Vagina (tissue), 2 donors: Measurements from ENCODE around the gene ARHGAP26. TPM values are rescaled to one million over a fixed set of nuclear protein-coding genes. Genes with fewer than 3 reads are reported as not detected.

Source experiments
- DNase-seq, 2 donors: peaks; one replicate each; pipeline ENCODE4 v3.0.0-alpha.2; 2017; ENCODE audit errors: extremely low spot score in 2 of 2
- H3K27ac ChIP-seq: fragments of 200-600 bp; sonication (generic); one replicate; pipeline ENCODE4 v1.5.1; 2019
- H3K27me3 ChIP-seq: fragments of 200-600 bp; sonication (generic); one replicate; pipeline ENCODE4 v1.5.1; 2019
- H3K36me3 ChIP-seq, 2 donors: fragments of 200-600 bp; sonication (generic); one replicate each; pipeline ENCODE4 v1.5.1; 2017 to 2019
- H3K4me1 ChIP-seq: fragments of 200-600 bp; sonication (generic); one replicate; pipeline ENCODE4 v1.5.1; 2019
- H3K4me3 ChIP-seq, 2 donors: fragments of 200-600 bp; sonication (generic); 1 replicate in 1 of 2; 2 replicates in 1 of 2; pipeline ENCODE4 v1.5.1; 2016 to 2019
- H3K9me3 ChIP-seq: fragments of 200-600 bp; sonication (generic); one replicate; pipeline ENCODE4 v1.5.1; 2019
- POLR2A ChIP-seq, 2 donors: fragments of 450-650 bp; IDR thresholded peaks; one replicate each; pipeline ENCODE4 v1.6.1; 2017; ENCODE audit warnings: antibody characterized with exemption in 2 of 2, mild to moderate bottlenecking in 2 of 2, moderate library complexity in 2 of 2
- POLR2AphosphoS5 ChIP-seq, 2 donors: sonication (generic); formaldehyde crosslinking; IDR thresholded peaks; one replicate each; pipeline ENCODE4 v1.9.0; 2017; ENCODE audit warnings: antibody characterized with exemption in 2 of 2, mild to moderate bottlenecking in 2 of 2, low read depth in 1 of 2; ENCODE audit not compliant: insufficient read depth in 1 of 2
- intact Hi-C: fragments of 100-400 bp; cut with DNase I; formaldehyde crosslinking; loops from one replicate; pipeline ENCODE4 v1.15.1; 2023
- total RNA-seq: library from RNA; depleted of rRNA; stranded (reverse); fragments of >200 nt; gene quantifications from one replicate; pipeline ENCODE4 v1.2.3, GENCODE V29; 2016
- TF ChIP-seq, protein P1 (sequence below), 3 experiments: fragments of 450-650 bp in 2 of 3; fragments of 200-600 bp in 1 of 3; sonication (generic) in 1 of 3; IDR thresholded peaks; one replicate each; pipeline ENCODE4 v1.5.1; 2017 to 2019; ENCODE audit warnings: antibody characterized with exemption in 3 of 3, mild to moderate bottlenecking in 2 of 3, moderate library complexity in 2 of 3

Gene ARHGAP26
- total RNA-seq, 1 donor from 2014 or later = 42.5 TPM

DNA sequence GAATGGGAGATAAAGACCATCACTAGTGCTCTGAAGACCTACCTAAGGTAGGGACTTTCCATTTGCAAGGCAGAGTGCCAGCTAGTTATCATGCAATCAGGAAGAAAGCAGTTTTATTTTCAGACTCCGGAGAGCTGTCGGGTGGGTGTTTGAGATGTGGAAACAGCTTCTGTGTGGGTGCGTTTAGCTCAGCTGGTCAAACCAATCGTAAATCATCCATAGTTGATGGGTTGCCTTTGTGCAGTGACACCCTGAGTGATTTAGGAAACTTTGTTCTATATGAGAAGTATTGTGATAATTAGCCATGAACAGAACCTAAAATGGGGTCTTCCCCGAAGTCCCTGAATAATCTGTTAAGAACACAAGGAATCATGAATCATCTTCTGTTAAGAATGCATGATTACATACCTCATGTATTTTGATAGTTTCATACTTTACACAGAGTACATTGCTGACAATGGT is 284.3 kb downstream of the ARHGAP26 start:
- no peaks in the 10 kb centered on the region for H3K9me3 ChIP-seq
- no peak overlapping the region for H3K4me3 ChIP-seq
- H3K27me3 ChIP-seq = no peaks in the 10 kb centered on the region
- peaks cover 22% of the 10 kb centered on the region for H3K4me1 ChIP-seq
- TF ChIP-seq, protein P1, sequence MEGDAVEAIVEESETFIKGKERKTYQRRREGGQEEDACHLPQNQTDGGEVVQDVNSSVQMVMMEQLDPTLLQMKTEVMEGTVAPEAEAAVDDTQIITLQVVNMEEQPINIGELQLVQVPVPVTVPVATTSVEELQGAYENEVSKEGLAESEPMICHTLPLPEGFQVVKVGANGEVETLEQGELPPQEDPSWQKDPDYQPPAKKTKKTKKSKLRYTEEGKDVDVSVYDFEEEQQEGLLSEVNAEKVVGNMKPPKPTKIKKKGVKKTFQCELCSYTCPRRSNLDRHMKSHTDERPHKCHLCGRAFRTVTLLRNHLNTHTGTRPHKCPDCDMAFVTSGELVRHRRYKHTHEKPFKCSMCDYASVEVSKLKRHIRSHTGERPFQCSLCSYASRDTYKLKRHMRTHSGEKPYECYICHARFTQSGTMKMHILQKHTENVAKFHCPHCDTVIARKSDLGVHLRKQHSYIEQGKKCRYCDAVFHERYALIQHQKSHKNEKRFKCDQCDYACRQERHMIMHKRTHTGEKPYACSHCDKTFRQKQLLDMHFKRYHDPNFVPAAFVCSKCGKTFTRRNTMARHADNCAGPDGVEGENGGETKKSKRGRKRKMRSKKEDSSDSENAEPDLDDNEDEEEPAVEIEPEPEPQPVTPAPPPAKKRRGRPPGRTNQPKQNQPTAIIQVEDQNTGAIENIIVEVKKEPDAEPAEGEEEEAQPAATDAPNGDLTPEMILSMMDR (IDR thresholded peaks at IDR 0.05) = no peak
- TF ChIP-seq POLR2AphosphoS5 (IDR thresholded peaks at IDR 0.05; ENCODE audit: insufficient read depth in 1 of 2, low read depth in 1 of 2) (no peak), POLR2A (IDR thresholded peaks at IDR 0.05) (no peak)
- H3K36me3 ChIP-seq = no peaks in the 10 kb centered on the region
- no peak overlapping the region for H3K27ac ChIP-seq
- no peak for DNase-seq
- intact Hi-C loops = no loop called here

DNA sequence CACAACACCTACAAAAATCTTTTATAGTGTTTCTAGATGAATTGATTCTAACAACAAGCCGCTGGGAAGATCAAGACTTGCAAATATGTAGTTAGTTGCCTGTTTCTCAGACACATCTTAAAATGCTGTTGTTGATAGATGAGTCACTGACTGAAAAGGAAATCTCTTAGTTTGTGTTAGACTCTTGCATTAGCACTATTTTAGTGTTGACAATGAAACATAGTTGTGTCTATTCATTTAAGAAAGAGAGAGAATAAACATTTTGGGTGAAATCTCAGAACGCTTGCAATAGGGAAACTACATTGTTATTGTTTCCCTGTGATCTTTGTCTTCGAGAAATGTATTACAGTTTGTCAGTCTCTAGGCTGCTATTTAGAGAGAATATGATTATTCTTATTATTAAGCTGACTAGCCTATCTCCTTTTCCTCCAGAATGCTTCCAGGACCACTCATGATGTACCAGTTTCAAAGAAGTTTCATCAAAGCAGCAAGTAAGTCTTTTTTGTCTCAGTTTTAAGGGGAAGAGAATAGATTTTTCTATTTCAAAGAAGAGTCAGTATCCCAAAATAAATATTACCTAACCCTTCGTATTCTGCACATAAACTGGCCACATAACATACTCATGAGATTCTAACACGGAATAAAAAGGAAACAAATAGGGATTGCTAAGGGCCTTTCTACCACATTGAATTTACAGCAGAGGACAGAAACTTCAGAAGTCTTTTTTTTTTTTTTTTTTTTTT is 285.6 kb downstream of the ARHGAP26 start:
- DNase-seq = no peak
- Histone ChIP-seq H3K4me1 (peaks cover 30% of the 10 kb centered on the region), H3K27ac (no peak overlapping the region), H3K27me3 (no peaks in the 10 kb centered on the region), H3K36me3 (no peaks in the 10 kb centered on the region), H3K9me3 (no peaks in the 10 kb centered on the region), H3K4me3 (no peak overlapping the region)
- TF ChIP-seq, protein P1 (IDR thresholded peaks at IDR 0.05) = no peak
- TF ChIP-seq POLR2A (IDR thresholded peaks at IDR 0.05) (no peak), POLR2AphosphoS5 (IDR thresholded peaks at IDR 0.05; ENCODE audit: insufficient read depth in 1 of 2, low read depth in 1 of 2) (no peak)
- intact Hi-C loops = no loop called here

DNA sequence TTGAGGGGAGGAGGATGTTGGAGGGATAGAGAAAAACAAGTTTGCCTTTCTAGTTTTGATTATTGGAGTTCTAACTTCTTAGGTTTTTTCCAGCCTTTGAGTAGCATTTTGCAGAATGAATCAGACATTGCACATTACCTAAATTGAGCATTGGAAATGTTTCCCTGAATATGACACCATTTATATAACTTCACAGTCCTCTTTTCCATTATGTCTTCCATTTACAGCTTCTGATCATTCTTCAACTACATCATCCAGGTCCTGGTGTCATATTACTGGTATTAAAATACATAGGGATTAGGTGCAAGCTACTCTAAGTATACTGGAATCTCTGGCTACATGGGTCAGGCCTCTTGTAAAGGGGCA is 286.1 kb downstream of the ARHGAP26 start:
- TF ChIP-seq POLR2A (IDR thresholded peaks at IDR 0.05) = no peak
- no peak for TF ChIP-seq POLR2AphosphoS5 (IDR thresholded peaks at IDR 0.05; ENCODE audit: insufficient read depth in 1 of 2, low read depth in 1 of 2)
- TF ChIP-seq, protein P1 (IDR thresholded peaks at IDR 0.05) = no peak
- no peak overlapping the region for H3K27ac ChIP-seq
- H3K36me3 ChIP-seq = no peaks in the 10 kb centered on the region

DNA sequence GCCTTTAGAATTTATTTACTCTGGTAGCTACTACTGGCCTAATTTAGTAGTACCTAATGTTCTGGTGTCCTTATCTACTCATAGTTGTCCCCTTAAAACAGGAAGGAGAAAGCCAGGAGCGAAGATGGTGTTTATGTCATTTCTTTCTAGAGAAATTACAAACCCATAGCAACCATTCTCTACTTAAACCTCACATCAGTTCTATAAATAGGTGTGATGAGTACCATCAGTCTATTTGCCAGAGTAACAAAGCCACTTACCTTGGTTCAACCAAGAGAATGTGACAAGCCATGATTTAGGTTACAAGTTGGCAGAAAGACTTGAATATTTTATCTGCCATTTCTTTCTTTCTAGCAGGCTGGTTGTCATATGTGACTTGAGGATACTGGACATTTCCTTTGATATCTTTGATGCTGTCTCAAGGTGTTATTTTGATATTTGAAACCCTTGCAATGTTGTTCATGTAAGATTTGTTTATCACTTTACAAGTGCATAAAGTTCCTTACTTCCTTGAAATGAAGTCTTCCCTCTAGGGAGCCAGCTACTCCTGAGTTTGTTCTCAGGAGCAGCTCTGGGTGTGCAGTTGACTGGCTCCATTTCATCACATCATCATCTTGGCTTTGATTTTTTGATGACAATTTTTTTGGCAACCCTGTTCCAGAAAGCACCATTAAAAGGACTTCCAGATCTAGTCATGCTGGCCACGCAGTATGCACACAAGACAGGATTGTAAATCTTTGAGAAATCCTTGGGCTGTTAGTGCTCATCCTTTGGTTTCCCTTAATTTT is 286.8 kb downstream of the ARHGAP26 start:
- no peak for DNase-seq
- intact Hi-C loops = no loop called here

More for the DNA sequence above, 286.1 kb downstream of the ARHGAP26 start:
- DNase-seq = no peak
- Histone ChIP-seq H3K9me3 (no peaks in the 10 kb centered on the region), H3K27me3 (no peaks in the 10 kb centered on the region), H3K4me1 (peaks cover 30% of the 10 kb centered on the region), H3K4me3 (no peak overlapping the region)
- intact Hi-C loops = no loop called here

More for the DNA sequence above, 286.8 kb downstream of the ARHGAP26 start:
- no peak overlapping the region for H3K27ac ChIP-seq
- TF ChIP-seq POLR2A (IDR thresholded peaks at IDR 0.05) = no peak
- TF ChIP-seq POLR2AphosphoS5 (IDR thresholded peaks at IDR 0.05; ENCODE audit: insufficient read depth in 1 of 2, low read depth in 1 of 2) = no peak
- TF ChIP-seq, protein P1 (IDR thresholded peaks at IDR 0.05) = no peak
- H3K36me3 ChIP-seq = no peaks in the 10 kb centered on the region
- peaks cover 30% of the 10 kb centered on the region for H3K4me1 ChIP-seq
- H3K4me3 ChIP-seq = no peak overlapping the region
- no peaks in the 10 kb centered on the region for H3K27me3 ChIP-seq
- no peaks in the 10 kb centered on the region for H3K9me3 ChIP-seq
